HG03439 (cell line): ENCODE measurements around the gene CHTF18.

ENCODE experiments used
- ATAC-seq: cut with Tn5 transposase; IDR thresholded peaks from one replicate; pipeline ENCODE4 v1.9.1; 2021; ENCODE audit warnings: mild to moderate bottlenecking, moderate library complexity; ENCODE audit not compliant: unreplicated experiment

The CHTF18 gene

GRCh38 chr16:790086-790485 is 1.7 kb downstream of the CHTF18 start:
- no peak for ATAC-seq

DNA sequence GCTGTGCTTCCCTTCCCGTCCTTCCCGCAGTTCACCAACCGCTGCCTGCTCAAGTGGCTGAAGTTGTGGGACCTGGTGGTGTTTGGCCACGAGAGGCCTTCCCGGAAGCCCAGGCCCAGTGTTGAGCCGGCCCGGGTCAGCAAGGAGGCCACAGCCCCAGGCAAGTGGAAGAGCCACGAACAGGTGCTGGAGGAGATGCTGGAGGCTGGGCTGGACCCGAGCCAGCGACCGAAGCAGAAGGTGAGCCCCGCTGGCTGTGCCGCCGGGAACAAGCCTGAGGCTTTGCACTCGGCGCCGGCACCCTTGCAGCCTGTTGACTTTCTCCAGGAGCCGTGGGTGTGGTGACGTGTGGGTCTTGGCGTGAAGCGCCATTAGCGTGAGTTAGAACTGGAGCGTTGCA is 2.7 kb downstream of the CHTF18 start:
- ATAC-seq, result no peak

DNA sequence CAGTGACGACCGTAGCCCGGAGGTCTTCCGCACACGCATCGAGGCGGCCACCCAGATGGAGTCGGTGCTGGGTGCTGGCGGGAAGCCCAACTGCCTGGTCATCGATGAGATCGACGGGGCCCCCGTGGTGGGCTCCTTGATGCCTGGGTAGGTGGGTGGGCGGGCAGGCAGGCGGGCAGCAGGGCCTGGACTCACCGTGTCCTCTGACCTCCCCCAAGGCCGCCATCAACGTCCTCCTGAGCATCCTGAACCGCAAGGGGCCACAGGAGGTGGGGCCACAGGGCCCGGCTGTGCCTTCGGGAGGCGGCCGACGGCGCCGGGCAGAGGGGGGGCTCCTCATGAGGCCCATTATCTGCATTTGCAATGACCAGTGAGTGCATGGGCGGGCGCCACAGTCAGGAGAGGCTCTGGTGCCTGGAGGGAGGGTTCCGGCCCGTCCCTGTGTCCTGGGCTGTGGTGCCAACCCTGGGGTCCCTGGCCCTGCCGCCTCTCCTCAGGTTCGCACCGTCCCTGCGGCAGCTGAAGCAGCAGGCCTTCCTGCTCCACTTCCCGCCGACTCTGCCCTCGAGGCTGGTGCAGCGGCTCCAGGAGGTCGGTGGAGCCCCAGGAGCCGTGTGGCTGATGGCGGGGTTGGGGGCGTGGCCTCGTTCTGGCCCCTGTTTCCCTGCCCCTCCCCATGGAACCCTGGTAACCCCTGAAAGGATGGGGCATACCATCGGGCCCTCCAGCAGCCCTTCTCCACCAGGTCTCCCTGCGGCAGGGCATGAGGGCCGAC is 4.0 kb downstream of the CHTF18 start:
- no peak for ATAC-seq

DNA sequence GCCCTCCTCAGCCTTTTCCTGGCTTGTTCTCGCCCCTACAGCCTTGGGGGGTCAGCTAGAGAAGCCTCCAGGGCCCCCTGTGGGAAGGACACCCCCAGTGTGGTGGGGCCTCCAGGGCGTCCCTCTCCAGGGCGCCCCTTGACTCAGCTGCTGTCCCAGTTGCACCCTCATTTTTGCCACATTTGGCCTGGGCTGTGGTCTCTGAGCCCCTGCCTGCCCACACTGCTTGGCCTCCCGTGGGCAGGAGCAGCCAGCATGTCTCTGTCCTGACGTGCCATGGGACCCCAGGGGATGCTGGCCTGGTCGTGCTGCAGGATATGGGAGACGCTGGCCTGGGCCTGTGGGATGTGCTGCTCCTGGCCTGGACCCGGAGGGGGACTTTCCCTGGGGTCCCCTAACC is 5.0 kb downstream of the CHTF18 start:
- no peak for ATAC-seq

DNA sequence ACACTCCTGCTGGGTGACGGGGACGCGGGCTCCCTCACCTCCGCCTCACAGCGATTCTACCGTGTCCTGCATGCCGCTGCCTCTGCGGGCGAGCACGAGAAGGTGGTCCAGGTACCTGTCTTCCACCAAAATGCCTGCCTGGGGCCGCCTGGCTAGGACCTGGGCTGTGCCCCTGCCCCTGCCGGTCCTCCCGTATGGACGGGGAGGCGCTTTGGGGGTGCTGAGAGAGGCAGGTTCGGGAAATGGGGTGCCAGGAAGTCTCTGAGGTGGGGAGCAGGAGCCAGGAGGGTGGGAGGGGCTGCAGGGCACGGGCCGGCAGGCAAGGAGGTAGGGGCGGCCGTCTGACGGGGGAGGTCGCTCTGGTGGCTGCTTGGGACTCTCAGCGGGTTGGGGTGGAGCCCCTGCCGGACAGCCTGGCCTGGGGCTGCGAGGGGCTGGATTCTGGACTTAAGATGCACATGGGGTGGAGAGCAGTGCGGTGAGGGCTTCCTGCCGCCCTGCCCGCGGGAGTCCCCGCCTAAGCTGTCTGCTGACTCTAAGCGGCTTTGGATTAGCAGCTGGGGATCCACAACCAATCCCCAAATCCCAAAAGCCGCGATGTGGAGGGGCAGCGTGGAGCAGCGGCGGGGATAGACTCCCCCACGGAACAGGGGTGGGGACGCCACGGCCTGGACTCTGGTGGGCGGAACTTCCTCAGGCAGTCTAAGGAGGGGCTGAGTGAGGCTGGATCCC is 5.8 kb downstream of the CHTF18 start:
- ATAC-seq, result no peak

DNA sequence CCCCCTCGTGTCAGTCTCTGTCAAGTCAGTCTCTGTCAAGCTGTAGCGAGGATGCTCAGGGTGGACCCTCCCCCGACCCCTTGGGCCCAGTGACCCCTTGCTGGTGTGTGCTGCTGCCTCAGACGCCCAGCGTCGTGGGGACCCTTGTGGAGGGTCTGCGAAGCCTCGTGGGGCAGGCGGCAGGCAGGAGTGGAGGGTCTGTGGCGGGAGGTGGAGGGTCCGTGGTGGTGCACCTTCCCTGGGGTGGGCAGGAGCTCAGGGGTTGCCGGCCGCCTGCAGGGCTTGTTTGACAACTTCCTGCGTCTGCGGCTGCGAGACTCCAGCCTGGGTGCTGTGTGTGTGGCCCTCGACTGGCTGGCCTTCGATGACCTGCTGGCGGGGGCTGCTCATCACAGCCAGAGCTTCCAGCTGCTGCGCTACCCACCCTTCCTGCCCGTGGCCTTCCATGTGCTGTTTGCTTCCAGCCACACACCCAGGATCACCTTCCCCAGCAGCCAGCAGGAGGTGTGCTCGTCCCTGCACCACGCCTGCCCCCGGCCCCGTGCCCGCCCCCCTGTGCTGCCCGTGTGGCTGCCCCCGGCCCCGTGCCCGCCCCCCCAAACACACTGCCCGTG is 6.5 kb downstream of the CHTF18 start:
- ATAC-seq, result no peak

- no peak for ATAC-seq
Observed at GRCh38 chr16:795580-796229, 7.3 kb downstream of the CHTF18 start.

DNA sequence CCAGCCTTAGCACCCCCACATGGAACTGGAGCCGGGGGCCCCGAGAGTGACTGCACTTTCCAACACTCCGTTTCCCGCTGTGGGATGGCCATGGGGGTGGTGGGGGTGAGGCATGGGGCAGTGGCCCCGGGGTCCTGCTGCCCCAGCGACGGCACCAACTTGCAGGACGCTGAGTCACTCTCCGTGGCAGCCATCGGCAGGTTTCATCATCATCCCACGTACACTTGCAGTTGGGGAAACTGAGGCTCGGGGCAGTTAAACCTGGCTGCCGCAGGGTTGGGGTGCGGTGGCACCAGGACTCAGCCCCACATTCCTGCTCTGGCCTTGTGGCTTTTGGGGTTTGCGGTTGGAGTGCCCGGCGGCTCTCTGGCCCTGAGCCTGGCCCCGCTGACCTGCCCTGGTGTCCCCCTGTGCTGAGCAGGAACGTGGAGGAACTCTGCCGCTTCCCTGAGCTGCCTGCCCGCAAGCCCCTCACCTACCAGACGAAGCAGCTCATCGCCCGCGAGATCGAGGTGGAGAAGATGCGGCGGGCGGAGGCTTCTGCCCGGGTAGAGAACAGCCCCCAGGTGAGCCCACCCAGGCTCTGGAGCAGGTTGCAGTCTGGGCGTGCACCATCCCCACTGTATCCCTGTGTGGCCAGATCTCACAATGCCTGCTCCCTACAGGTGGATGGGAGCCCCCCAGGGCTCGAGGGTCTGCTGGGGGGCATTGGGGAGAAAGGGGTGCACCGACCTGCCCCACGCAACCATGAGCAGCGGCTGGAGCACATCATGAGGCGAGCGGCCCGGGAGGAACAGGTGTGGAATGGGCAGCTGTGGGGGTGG is 8.1 kb downstream of the CHTF18 start:
- ATAC-seq, result no peak

DNA sequence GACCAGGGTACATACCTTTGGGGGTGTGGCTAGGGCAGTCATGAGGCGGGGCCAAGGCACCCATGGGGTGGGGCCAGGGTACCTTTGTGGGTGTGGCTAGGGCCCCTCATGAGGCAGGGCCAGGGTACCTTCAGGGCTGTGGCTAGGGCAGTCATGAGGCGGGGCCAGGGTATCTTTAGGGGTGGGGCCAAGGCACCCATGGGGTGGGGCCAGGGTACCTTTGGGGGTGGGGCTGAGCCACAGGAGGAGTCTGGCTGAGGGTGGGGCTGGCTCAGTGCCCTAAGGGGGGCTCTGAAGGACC is 8.7 kb downstream of the CHTF18 start:
- no peak for ATAC-seq

DNA sequence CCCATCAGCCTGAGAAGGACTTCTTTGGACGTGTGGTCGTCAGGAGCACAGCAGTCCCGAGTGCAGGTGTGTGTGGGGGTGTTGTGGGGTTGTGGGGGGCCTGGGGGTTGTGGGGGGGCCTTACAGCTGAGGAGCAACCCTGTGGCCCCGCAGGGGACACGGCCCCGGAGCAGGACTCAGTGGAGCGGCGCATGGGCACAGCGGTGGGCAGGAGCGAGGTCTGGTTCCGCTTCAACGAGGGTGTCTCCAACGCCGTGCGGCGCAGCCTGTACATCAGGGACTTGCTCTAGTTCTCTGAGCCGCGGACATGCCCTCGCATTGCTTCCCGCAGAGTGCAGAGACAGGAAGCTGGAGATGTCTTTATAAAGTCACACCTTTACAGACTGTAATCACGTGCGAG is 9.3 kb downstream of the CHTF18 start:
- no peak for ATAC-seq

GRCh38 chr16:798666-799065 is 10.2 kb downstream of the CHTF18 start:
- no peak for ATAC-seq

- ATAC-seq, result no peak
Observed at GRCh38 chr16:799111-799947, 10.9 kb downstream of the CHTF18 start.

DNA sequence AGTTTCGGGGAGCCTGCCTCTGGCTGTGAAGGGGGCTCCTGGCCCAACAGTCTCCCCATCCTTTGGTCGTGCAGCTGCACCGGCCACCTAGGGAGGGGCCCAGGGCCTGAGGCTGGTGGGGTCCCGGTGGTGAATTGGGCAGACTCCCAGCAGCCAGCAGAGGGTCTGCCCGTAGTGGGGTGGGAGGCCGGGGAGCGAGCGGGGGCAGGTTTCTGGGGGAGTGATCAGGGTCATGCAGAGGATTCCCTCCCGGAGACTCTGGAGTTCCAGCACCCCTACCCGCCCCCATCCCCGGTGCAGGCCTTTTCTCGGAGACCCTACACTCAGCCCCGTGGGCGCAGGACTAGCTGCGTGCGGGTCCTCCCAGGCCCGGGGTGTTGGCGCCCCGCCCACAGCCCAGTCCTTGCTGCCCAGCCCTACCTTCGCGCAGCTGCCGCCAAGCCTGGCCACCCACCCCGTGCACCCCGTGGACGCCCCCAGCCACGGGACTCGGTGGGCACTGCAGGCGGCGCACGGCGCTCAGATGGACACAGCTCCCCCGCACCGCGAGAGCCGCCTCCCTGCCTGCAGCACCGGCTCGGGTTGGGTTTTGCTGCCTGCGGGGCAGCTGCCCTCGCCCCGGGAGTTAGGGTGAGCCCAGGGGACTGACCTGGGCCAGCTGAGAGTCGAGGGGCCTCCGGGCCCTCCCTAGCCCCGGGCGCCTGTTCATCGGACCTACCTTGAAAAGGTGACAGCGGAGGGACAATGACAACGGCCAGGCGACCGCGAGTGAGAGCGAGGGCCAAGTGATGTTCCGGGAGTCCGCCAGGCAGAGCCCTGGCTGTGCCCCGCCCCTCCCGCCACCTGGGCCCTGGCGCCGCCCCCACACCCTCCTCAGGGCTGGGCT is 11.8 kb downstream of the CHTF18 start, which contains the start of gene GNG13:
Gene GNG13 (minus strand): TSS at position 787 of the 886 bp plus-strand sequence. CDS start 1,657 bp downstream, outside the sequence.
- no peak for ATAC-seq

- no peak for ATAC-seq
Observed at GRCh38 chr16:800834-801511, 12.6 kb downstream of the CHTF18 start.

DNA sequence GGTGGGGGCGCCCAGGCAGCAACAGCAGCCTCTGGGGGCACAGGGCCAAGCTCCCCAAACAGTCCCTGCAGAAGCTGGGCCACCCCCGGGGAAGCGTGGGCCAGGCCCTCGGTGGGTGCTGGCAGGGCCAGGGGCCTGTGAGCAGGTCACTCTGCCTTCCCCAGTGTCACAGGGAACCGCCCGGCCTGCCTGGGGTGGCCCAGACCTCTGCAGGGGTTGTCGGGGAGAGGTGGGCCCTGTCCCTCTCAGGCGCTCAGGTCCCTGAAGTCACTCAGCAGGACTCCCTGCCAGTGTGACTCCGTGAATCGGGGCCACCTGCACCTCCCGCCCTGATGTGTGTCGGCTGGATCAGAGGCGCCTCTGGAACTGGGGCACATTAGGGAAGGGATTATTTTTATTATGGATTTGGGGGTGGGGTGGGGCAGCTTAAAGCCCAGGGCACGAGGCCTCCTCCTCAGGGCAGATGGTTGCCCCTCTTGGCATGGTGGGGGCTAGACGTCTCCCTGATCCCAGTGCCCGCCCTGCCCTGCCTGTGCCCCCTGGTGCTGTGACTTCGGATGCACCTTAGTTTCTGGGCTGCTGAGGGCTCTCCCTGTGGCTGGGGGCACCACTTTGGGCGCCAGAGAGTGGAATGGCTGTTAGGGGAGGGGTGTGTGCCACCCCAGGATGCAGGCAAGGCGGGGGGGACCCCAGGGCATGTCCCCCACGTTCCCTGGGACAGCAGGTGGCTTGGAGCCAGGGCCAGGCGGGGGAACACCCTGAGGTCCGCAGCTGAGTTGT is 13.4 kb downstream of the CHTF18 start:
- ATAC-seq, result no peak

DNA sequence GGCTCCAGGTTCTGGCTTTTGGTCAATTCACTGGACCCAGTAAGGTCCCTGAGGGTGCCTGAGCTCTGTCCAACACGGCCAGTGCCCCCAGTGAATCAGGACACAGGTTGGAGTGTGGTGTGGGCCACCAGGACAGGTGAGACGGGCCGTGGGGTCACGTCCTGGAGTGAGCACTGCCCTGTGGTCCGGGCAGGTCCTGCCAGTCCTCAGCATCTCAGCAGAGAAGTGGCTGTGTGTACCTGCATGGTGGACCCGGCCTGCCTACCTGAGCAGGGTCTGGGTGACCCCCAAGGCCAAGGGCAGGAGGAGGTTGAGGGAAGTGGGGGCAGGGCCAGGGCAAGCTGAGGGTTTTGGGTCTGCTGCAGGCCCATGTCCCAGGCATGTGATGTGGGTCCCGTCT is 14.0 kb downstream of the CHTF18 start:
- no peak for ATAC-seq

DNA sequence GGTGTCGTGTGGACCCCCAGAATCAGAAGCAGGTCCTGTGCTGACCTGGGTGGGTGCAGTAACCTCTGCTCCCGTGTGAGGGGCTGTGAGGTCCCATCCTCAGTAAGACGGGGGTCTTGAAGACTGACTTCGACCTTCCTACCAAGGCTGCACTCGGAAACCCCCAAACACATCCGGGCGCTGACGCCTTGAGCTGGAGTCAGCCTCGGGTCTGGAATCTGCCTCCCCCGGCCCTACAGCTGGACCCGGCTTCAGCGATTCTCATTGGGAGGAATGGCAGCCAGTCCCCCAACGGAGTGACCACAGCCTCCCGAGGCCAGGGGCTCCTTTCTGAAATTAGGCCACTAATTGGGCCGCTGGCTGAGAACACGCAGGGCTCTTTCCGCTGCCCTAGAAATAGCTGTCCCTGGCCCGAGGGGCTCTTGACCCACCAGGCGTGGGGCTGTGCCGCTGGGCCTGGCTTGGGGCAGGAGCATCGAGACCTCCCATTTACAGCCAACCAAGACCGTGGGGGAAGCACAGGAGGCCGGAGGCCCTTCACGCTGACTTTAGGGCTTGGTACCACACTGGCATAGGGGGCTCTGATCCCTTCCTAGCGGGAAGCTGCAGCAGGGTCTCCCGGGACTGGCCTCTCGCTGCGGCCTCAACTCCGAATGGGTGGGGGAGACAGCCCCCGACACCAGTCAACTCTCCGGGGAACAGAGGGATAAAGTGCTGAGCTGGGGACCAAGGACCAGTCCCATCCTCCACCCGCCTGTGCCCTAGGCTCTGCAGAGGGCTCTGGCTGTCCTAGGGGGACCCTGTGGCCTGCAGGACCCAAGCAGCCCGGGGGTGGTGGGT is 14.7 kb downstream of the CHTF18 start:
- no peak for ATAC-seq
